GM12878 (cell line): Measurements from ENCODE around the gene NISCH. TPM values are rescaled to one million over a fixed set of nuclear protein-coding genes. Genes with fewer than 3 reads are reported as not detected.

Experiments used
- ATF2 ChIP-seq: IDR thresholded peaks from 2 replicates; pipeline ENCODE4 v1.6.1; 2012; ENCODE audit warnings: low read length, inconsistent platforms
- BACH1 ChIP-seq: fragments of 450-650 bp; IDR thresholded peaks from 2 replicates; pipeline ENCODE4 v1.6.1; 2017; ENCODE audit warnings: mild to moderate bottlenecking, borderline replicate concordance
- CBFB ChIP-seq: IDR thresholded peaks from 2 replicates; pipeline ENCODE4 v1.6.1; 2016; ENCODE audit warnings: antibody characterized with exemption, low read depth
- CBX5 ChIP-seq: sonication (generic); IDR thresholded peaks from 2 replicates; pipeline ENCODE4 v1.6.1; 2016; ENCODE audit warnings: low read depth, moderate library complexity, mild to moderate bottlenecking, inconsistent platforms
- CEBPB ChIP-seq, 2 experiments: fragments of 150-350 bp in 1 of 2; IDR thresholded peaks; 2 replicates each; pipeline ENCODE4 v1.6.1; 2012 to 2014; ENCODE audit warnings: low read depth in 2 of 2, low read length in 2 of 2, borderline replicate concordance in 1 of 2, inconsistent platforms in 1 of 2
- CREM ChIP-seq: IDR thresholded peaks from 2 replicates; pipeline ENCODE4 v1.6.1; 2014; ENCODE audit warnings: antibody characterized with exemption, low read depth
- CTCF ChIP-seq, 3 experiments: IDR thresholded peaks in 2 of 3; conservative IDR thresholded peaks in 1 of 3; 2 replicates each; pipeline ENCODE4 v1.5.1; 2011; ENCODE audit warnings: low read depth in 3 of 3, low read length in 3 of 3, mild to moderate bottlenecking in 3 of 3, control low read depth in 2 of 3, moderate library complexity in 2 of 3, inconsistent platforms in 1 of 3, mixed read lengths in 1 of 3; ENCODE audit not compliant: control insufficient read depth in 2 of 3, insufficient read depth in 1 of 3; ENCODE audit errors: extremely low read depth in 1 of 3
- FOS ChIP-seq: IDR thresholded peaks from 3 replicates; pipeline ENCODE4 v1.6.1; 2011; ENCODE audit warnings: borderline replicate concordance; ENCODE audit not compliant: insufficient read length; ENCODE audit errors: extremely low read depth
- HCFC1 ChIP-seq: fragments of 150-350 bp; IDR thresholded peaks from 2 replicates; pipeline ENCODE4 v1.6.1; 2014; ENCODE audit warnings: low read length
- IKZF1 ChIP-seq: fragments of 450-650 bp; conservative IDR thresholded peaks from 2 replicates; pipeline ENCODE4 v1.6.1; 2017; ENCODE audit warnings: antibody characterized with exemption, mild to moderate bottlenecking
- IRF4 ChIP-seq: IDR thresholded peaks from 2 replicates; pipeline ENCODE4 v1.6.1; 2011; ENCODE audit warnings: low read depth, low read length
- MEF2A ChIP-seq: IDR thresholded peaks from 2 replicates; pipeline ENCODE4 v1.6.1; 2011; ENCODE audit warnings: low read depth, mild to moderate bottlenecking, low read length, moderate library complexity; ENCODE audit not compliant: insufficient read depth
- NFYA ChIP-seq: IDR thresholded peaks from 2 replicates; pipeline ENCODE4 v1.6.1; 2011; ENCODE audit warnings: low read depth, mild to moderate bottlenecking, low read length, improper control_type of control experiment, borderline replicate concordance
- NR2F1 ChIP-seq: fragments of 450-650 bp; conservative IDR thresholded peaks from 2 replicates; pipeline ENCODE4 v1.6.1; 2017; ENCODE audit warnings: mild to moderate bottlenecking
- RFX5 ChIP-seq: IDR thresholded peaks from 2 replicates; pipeline ENCODE4 v1.6.1; 2011; ENCODE audit warnings: low read depth, low read length, improper control_type of control experiment
- SKIL ChIP-seq: fragments of 450-650 bp; IDR thresholded peaks from 2 replicates; pipeline ENCODE4 v1.6.1; 2017; ENCODE audit warnings: mild to moderate bottlenecking, low read depth, inconsistent platforms; ENCODE audit not compliant: poor library complexity, severe bottlenecking
- SMAD1 ChIP-seq: fragments of 450-650 bp; IDR thresholded peaks from 2 replicates; pipeline ENCODE4 v1.6.1; 2018; ENCODE audit warnings: mild to moderate bottlenecking, low read depth; ENCODE audit not compliant: partially characterized antibody
- TCF12 ChIP-seq: IDR thresholded peaks from 2 replicates; pipeline ENCODE4 v1.6.1; 2011; ENCODE audit warnings: low read depth, mild to moderate bottlenecking, low read length
- ZBED1 ChIP-seq: IDR thresholded peaks from 2 replicates; pipeline ENCODE4 v1.6.1; 2016; ENCODE audit warnings: borderline replicate concordance
- ZBTB4 ChIP-seq: fragments of 450-650 bp; formaldehyde crosslinking; IDR thresholded peaks from 2 replicates; pipeline ENCODE4 v1.4.0; 2022; ENCODE audit warnings: mild to moderate bottlenecking, moderate library complexity
- polyA plus RNA-seq, 11 experiments: library from polyadenylated mRNA; depleted of rRNA in 4 of 11; unstranded in 6 of 11; stranded (reverse) in 5 of 11; fragments of >200 nt; fragmentation: Nextera tagmentation in 4 of 11; fragmentation: Illumina TruSeq in 1 of 11; extraction: Ambion mirVana in 4 of 11; extraction: Trizol in 1 of 11; gene quantifications; 1 replicate in 1 of 11; 2 replicates in 10 of 11; pipeline versions ENCODE4 v1.2.1 to v1.2.3, GENCODE V29; 2011 to 2016; ENCODE audit warnings: inconsistent platforms in 2 of 11, missing spikeins in 2 of 11, low read depth in 1 of 11
- total RNA-seq, 4 experiments: library from RNA; depleted of rRNA in 3 of 4; stranded (reverse); fragments of >200 nt in 3 of 4; fragmentation: Illumina TruSeq in 1 of 4; extraction: Trizol in 1 of 4; gene quantifications; 2 replicates each; pipeline versions ENCODE4 v1.2.1 to v1.2.3, GENCODE V29; 2013 to 2021

NISCH gene
- total and polyA plus RNA-seq, 10 of the 15 experiments (the other 5 are each of a cell fraction or from before 2014, with no cell fraction given): 0.76 to 52.5 (median 24.6) TPM

- TF ChIP-seq SMAD1 (no peak), IKZF1 (no peak), MEF2A (no peak), ZBED1 (no peak), RFX5 (no peak), NFYA (no peak), BACH1 (no peak), CREM (no peak), CTCF (IDR thresholded peaks at IDR 0.05 in 2 of 3, conservative IDR thresholded peaks at IDR 0.05 in 1 of 3; ENCODE audit: control insufficient read depth in 2 of 3, extremely low read depth in 1 of 3, insufficient read depth in 1 of 3, low read depth in 3 of 3, low read length in 3 of 3) (peak; percentile 30 to 73 (median 52)), HCFC1 (no peak), NR2F1 (peak; percentile 77), SKIL (no peak), CBFB (no peak), CEBPB (IDR thresholded peaks at IDR 0.05; ENCODE audit: borderline replicate concordance in 1 of 2, low read depth in 2 of 2, low read length in 2 of 2) (no peak), IRF4 (no peak), TCF12 (no peak), FOS (no peak), CBX5 (no peak), ZBTB4 (CRISPR knock-in tag) (no peak), ATF2 (no peak)
These were observed 10.3 kb upstream of the NISCH start, which contains the start of gene SEMA3G (continued) for GRCh38 chr3:52444860-52445793.
